ENCODE measurements around the gene CT45A6. TPM values are rescaled to one million over a fixed set of nuclear protein-coding genes. Genes with fewer than 3 reads are reported as not detected.
"Not testable (repeated sequence)": the region's sequence is repeated elsewhere in the genome, so short reads cannot be mapped to it uniquely, and the experiment has no call there.

The CT45A6 gene, protein sequence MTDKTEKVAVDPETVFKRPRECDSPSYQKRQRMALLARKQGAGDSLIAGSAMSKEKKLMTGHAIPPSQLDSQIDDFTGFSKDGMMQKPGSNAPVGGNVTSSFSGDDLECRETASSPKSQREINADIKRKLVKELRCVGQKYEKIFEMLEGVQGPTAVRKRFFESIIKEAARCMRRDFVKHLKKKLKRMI
- not detected for total RNA-seq

DNA sequence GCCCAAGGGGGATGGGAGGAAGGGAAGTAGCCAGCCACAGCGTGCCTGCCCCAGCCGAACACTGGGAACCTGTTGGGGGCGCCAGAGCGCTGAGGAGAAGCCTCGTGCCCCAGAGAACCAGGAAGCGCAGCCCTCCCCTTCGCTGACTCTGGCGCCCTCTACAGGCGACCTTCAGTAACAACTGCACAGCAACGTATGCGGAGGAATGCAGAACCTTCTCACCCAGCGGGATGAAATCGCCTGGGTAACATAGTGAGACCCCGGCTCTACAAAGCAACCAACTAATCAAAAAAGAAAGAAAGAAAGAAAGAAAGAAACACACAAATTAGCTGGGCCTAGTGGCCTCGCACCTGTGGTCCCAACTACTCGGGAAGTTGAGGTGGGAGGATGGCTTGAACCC, at the start of gene CT45A6:
Gene CT45A6, minus strand, starts transcription at position 101 of the 400 bp plus-strand sequence. CDS start 3,794 bp downstream, outside the sequence.
- not testable (repeated sequence) for H3K4me3 ChIP-seq; H3K4me1 ChIP-seq (ENCODE audit: control insufficient read depth in 1 of 2, low read depth in 2 of 2); H3K36me3 ChIP-seq; DNase-seq (ENCODE audit: low spot score); H3K27me3 ChIP-seq (replicated peaks; ENCODE audit: insufficient read depth); H3K9me3 ChIP-seq; ATAC-seq (ENCODE audit: insufficient number of reproducible peaks, low FRiP score, low read depth); H3K27ac ChIP-seq

- not testable (repeated sequence) for H3K27me3 ChIP-seq (replicated peaks; ENCODE audit: insufficient read depth); H3K4me3 ChIP-seq; H3K4me1 ChIP-seq (ENCODE audit: control insufficient read depth in 1 of 2, low read depth in 2 of 2); DNase-seq (ENCODE audit: low spot score); H3K9me3 ChIP-seq; ATAC-seq (ENCODE audit: insufficient number of reproducible peaks, low FRiP score, low read depth); H3K27ac ChIP-seq; H3K36me3 ChIP-seq
Observed at GRCh38 chrX:135837180-135837579, 34.6 kb upstream of the CT45A6 start, which contains the start of gene CT45A7. TSS of gene CT45A7 (minus strand) at chrX:135837280. CDS start at chrX:135833533, 3,747 bp downstream.

GRCh38 chrX:135819912-135820311, 17.3 kb upstream of the CT45A6 start, which contains the start of gene CT45A2:
TSS of gene CT45A2 (minus strand) at chrX:135820012. CDS start at chrX:135816265, 3,747 bp downstream.
- ATAC-seq (ENCODE audit: insufficient number of reproducible peaks, low FRiP score, low read depth); DNase-seq (ENCODE audit: low spot score): not testable (repeated sequence)

DNA sequence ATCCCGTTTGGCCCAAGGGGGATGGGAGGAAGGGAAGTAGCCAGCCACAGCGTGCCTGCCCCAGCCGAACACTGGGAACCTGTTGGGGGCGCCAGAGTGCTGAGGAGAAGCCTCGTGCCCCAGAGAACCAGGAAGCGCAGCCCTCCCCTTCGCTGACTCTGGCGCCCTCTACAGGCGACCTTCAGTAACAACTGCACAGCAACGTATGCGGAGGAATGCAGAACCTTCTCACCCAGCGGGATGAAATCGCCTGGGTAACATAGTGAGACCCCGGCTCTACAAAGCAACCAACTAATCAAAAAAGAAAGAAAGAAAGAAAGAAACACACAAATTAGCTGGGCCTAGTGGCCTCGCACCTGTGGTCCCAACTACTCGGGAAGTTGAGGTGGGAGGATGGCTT, 17.2 kb downstream of the CT45A6 start, which contains the start of gene CT45A5:
Gene CT45A5, minus strand, starts transcription at position 101 of the 400 bp plus-strand sequence. CDS start 3,774 bp downstream, outside the sequence.
- H3K4me1 ChIP-seq (ENCODE audit: control insufficient read depth in 1 of 2, low read depth in 2 of 2); H3K27me3 ChIP-seq (replicated peaks; ENCODE audit: insufficient read depth); ATAC-seq (ENCODE audit: insufficient number of reproducible peaks, low FRiP score, low read depth); H3K27ac ChIP-seq; H3K4me3 ChIP-seq; H3K36me3 ChIP-seq; DNase-seq (ENCODE audit: low spot score); H3K9me3 ChIP-seq: not testable (repeated sequence)

More at GRCh38 chrX:135819912-135820311, 17.3 kb upstream of the CT45A6 start, which contains the start of gene CT45A2:
- H3K4me1 ChIP-seq (ENCODE audit: control insufficient read depth in 1 of 2, low read depth in 2 of 2); H3K9me3 ChIP-seq; H3K4me3 ChIP-seq; H3K27me3 ChIP-seq (replicated peaks; ENCODE audit: insufficient read depth); H3K36me3 ChIP-seq; H3K27ac ChIP-seq: not testable (repeated sequence)

GRCh38 chrX:135768091-135768490, 34.5 kb downstream of the CT45A6 start, which contains the start of gene CT45A3:
TSS of gene CT45A3 (minus strand) at chrX:135768191. CDS start at chrX:135764444, 3,747 bp downstream.
- not testable (repeated sequence) for H3K27me3 ChIP-seq (replicated peaks; ENCODE audit: insufficient read depth); H3K4me1 ChIP-seq (ENCODE audit: control insufficient read depth in 1 of 2, low read depth in 2 of 2); DNase-seq (ENCODE audit: low spot score); H3K9me3 ChIP-seq; H3K27ac ChIP-seq; H3K36me3 ChIP-seq; ATAC-seq (ENCODE audit: insufficient number of reproducible peaks, low FRiP score, low read depth); H3K4me3 ChIP-seq

DNA sequence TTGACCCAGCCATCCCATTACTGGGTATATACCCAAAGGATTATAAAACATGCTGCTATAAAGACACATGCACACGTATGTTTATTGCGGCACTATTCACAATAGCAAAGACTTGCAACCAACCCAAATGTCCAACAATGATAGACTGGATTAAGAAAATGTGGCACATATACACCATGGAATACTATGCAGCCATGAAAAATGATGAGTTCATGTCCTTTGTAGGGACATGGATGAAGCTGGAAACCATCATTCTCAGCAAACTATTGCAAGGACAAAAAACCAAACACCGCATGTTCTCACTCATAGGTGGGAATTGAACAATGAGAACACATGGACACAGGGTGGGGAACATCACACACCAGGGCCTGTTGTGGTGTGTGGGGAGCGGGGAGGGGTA, 57.8 kb downstream of the CT45A6 start:
- H3K4me3 ChIP-seq; H3K27ac ChIP-seq; DNase-seq (ENCODE audit: low spot score); H3K9me3 ChIP-seq; H3K36me3 ChIP-seq; ATAC-seq (ENCODE audit: insufficient number of reproducible peaks, low FRiP score, low read depth); H3K27me3 ChIP-seq (replicated peaks; ENCODE audit: insufficient read depth); H3K4me1 ChIP-seq (ENCODE audit: control insufficient read depth in 1 of 2, low read depth in 2 of 2): not testable (repeated sequence)

Other genes starting within 250 kb of the CT45A6 start
- gene CT45A1, start 89.1 kb downstream of the CT45A6 start, total RNA-seq = not detected
- not detected for gene CT45A3, start 34.6 kb downstream of the CT45A6 start, total RNA-seq
- gene CT45A5, start 17.3 kb downstream of the CT45A6 start, total RNA-seq = not detected
- gene CT45A2, start 17.2 kb upstream of the CT45A6 start, total RNA-seq = not detected
- gene CT45A7, start 34.5 kb upstream of the CT45A6 start, total RNA-seq = not detected
- gene CT45A8, start 51.8 kb upstream of the CT45A6 start, total RNA-seq = not detected
- not detected for gene CT45A9, start 69.0 kb upstream of the CT45A6 start, total RNA-seq
- not detected for gene CT45A10, start 90.7 kb upstream of the CT45A6 start, total RNA-seq
- not detected for gene SAGE1, start 90.9 kb upstream of the CT45A6 start, total RNA-seq
- 10 to 100 TPM; 26.3 to 30.3 TPM for gene MMGT1, start 171.2 kb upstream of the CT45A6 start, total RNA-seq
- 10 to 100 TPM; 13.9 to 14.9 TPM for gene SLC9A6, start 182.6 kb upstream of the CT45A6 start, total RNA-seq

Data from thoracic aorta (tissue), 2 donors.